NCI-H2196 treated with DMSO at 0.1 percent for 48 hours (cell line): ENCODE data around the gene KIF15.

ENCODE experiments used
- DNase-seq: peaks from one replicate; lab custom pipeline; 2025; ENCODE audit not compliant: unreplicated experiment; lab: John Stamatoyannopoulos, UW

Gene KIF15

DNA sequence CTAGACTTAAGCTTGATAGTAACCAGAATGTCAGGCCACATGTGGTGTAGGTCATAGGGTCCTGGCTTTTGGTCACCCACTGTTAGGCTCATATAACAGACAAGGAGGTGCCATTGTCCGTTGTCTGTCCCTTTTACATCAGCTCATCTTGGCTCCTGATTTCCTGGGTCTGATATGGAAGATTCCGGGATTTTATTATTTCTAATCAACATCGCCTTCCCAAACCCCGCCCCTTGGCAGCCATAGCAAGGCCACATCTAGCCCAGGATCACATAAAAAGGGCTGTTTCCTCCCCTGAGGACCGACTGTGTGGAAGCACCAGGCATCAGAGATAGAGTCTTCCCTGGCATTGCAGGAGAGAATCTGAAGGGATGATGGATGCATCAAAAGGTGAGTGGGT, 112.7 kb downstream of the KIF15 start, which contains the start of gene TGM4:
TGM4 (plus strand) TSS at position 301 of the 400 bp plus-strand sequence; CDS start at position 372, 71 bp downstream.
- no peak for DNase-seq

DNA sequence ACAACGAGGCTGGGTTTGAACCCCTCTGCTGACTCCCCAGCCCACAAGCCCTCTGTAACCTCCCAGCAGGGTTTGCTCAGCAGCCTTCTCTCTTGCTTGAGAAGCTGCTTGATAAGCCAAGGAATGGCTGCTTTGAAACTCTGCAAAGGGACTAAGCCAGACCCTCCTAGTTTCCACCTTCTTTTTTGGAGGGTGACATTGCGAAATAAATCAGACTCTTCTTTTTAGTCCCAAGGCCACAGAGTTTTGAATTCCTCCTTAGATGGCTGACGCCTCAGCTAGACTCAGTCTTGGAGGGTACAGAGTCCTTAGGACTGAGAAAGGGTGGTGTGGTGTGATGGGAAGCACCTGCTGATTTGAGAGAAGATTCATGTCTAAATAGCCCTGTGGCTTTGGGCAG, 114.0 kb downstream of the KIF15 start:
- DNase-seq: no peak

DNA sequence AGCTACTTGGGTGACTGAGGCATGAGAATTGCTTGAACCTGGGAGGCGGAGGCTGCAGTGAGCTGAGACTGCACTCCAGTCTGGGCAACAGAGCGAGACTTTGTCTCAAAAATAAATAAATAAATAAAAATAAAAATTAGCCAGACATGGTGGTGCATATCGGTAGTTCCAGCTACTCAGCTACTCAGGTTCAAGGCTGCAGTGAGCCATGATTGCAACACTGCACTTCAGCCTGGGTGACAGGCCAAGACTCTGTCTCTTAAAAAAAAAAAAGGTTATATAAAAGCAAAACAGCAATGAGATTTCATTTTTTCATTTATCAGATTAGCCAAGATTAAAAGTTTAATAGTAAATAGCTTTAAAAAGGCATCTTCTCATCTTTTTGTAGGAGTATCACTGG, 115.7 kb downstream of the KIF15 start:
- DNase-seq: no peak

DNA sequence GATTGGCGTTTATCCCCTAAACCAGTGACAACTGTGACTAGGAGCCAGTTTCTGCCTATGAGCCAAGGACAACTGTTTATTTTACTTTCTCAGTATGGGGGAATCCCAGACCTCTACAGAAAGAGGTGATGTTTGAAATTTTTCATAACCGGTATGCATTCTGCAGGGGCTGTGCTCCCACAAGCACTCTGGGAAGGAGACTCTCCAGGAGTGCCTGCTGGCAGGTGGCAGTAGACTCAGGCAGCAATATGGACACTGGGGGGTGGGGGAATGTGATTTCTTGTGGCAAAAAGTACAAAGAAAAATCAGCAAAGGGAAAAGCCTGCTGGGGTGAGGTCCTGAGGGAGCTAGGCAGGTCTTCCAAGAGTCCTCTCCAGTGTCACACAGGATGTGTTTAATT, 118.7 kb downstream of the KIF15 start:
- no peak for DNase-seq

DNA sequence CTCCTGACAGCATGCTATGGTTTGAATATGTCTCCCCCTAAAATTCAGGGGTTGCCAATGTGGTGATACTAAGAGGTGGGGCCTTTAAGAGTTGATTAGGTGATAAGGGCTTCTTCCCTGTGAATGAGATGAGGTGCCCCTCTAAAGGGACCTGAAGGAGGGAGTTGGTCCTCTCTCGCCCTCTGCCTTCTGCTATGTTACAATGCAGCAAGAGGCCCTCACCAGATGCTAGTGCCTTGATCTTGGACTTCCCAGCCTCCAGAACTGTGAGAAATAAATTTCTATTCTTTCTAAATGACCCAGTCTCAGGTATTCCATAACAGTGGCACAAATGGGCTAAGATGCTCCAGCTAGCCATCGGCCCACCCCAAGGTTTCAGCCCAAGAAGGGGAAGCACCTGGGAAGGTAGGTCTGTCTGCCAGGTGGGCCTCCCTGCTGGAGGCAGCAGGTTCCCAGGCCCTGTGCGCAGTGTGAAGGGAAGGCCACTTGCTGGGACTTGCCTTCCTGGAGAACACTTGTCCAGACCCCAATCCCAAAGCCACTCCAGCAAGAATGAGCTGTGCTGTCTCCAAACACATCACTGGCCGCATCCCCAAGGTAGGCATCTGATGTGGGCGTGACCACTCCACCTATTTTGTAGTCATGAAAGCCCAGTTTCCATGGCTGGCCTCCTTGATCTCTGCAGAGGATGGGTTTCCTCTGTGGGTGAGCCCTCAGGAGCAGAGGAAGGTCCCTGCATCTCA, 121.8 kb downstream of the KIF15 start:
- no peak for DNase-seq

DNA sequence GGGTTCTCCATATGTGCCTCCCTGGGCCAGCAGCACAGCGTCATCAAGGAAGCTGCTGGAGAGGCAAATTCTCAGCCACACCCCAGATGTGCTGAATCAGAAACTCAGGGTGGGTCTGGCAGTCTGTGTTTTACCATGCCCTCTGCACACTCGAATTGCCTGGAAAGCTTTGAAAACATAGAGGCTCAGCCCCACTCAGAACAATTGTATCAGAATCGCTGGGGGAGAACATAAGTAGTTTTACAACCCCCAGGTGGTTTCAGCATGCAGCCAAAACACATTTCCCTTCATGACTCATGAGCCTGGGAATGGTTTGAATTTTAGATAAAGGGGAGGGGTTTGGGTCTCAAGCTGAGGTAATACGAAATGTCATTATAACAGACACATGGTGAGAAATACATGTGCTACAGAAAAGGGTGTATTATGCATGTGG, 122.4 kb downstream of the KIF15 start:
- DNase-seq: no peak

DNA sequence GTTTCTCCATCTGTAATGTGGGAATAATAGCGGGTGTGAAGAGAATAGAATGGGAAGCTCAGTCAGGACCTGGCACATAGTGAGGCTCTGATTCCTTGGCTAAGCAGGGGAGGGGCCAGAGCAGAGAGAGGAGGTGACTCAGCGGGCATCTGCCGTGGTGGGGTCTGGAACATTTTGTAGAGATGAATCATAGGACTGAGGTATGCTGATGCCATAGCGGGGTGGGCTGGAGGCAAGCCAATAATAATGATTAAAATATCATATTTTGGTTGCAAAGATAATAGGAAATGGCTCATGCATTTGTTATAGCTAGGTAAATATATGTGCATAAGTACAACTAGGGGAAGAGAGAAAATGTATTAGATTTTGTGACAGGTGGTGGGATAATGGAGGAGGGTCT, 124.0 kb downstream of the KIF15 start:
- no peak for DNase-seq

DNA sequence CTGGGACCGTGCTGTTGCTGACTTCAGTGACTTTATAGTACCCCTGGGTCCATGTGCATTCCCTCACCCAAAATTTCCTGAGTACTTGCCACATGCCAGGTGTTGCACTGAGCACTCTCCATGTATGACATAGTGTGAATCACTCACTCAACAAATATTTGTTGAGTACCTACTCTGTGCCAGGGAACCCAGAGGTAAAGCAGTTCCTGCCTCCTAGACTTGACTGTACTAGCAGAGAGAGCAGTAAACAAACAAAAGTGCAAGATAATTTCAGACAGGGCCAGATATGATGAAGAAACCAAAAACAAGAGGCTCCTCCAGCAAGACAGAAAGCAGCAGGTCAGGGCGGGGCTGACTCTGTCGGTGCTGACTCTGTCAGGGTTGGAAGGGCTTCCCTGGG, 125.0 kb downstream of the KIF15 start:
- DNase-seq: no peak

DNA sequence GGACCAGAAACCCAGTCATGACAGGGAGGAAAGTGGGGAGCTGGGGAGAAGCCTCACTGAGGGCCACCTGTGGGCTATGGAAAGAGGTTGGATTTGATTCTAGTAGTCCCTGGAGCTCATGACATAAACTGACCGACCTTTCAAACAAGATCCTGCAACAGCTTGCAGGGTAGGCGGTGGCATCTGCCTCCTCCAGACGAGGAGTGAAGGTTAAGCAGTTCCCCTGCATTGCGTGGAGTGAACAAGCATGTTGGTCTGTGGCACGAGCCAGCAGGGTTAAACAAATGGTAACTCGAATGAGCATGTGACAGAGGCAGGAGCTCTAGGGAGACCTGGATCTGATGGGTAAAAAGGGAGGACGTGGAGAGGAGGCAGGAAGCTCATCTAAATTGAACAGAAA, 125.5 kb downstream of the KIF15 start:
- no peak for DNase-seq

DNA sequence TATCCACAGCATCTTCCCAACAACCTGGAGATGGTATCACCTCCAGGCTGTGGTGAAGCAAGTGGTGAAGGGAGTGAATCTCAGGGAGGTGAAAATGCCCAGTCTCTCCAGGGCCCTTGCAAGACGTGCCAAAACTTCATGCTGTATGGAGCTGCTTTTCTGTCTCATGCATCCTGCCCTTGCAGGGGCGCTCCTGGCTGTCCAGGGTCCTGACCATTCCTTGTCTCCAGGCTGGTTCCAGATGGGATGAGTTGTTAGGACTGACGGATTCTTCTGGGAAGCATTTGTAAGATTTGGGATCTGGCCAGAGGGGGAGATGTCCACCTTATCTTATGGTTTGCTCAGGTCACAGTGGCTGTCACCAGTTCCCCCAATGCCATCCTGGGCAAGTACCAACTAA, 128.7 kb downstream of the KIF15 start:
- DNase-seq: no peak

DNA sequence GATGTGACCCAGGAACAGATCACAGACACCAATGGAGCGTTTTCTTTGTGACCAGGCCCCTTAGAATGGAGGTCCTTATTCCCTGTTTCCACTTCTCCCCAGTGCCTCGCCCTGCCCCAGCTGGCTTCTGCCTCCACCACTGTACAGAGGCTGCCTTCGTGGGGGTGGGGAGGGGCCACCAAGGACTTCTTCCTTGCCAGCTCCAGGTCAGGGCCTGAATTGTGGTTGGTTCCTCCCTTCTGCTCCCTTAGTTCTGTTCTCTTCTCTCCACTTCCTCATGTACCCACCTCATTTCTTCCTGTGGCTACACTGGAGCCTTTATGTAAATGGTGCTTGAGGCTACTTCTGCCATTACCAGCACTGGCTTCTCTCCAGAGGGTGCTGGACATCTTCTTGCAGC, 129.3 kb downstream of the KIF15 start:
- DNase-seq: no peak

DNA sequence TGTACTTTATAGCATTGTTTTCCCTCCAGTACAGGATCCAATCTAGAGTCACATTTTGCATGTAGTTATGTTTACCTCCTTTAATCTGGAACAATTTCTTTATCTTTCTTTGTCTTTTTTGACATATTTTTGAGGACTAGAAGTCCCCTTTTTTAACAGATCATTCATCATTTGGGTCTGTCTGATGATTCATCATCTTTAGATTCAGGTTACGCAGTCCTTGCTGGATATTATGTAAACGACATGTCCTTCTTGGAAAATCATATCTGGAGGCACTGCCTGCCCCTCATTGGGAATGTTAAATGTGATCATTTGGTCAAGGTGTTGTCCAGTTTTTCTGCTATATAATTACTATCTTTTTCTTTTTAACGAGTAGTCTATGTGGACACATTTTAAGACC, 131.1 kb downstream of the KIF15 start:
- DNase-seq: no peak

DNA sequence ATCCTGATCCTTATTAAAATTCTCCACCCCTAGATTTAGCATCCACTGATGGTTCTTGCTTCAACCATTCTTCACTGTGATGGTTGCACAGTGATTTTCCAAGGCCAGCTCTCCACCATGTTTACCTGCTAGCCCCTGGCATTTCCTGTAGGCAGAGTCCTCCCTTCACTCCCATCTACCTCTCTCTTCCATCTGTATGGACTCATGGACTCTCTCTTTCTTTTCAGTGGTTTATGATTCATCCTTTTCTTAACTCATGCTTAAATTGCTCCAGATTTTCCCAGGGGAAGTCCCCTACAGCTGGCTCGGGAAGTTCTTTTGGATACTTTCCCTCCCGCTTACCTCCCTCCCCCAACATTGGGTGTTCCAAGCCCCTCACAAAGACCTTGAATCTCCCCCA, 131.5 kb downstream of the KIF15 start:
- DNase-seq: no peak

DNA sequence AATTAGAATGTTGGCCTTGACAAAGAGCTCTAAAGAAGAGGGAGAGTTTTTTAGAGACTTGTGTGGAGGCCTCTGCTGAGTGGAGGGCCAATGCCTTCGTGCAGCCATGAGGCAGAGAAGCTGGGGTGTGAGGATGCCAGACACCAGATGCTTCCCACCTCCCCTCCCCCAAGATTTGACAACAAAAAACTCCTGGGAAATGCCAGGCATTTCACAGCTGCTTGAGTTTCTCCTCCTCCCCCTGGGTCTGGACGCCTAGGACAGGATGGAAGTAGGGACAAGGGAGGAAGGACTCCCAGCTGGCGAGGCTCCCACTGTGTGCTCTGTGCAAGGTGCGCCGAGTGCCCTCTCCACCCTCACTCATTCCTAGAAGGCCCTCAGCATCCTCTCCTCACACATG, 132.9 kb downstream of the KIF15 start:
- DNase-seq: no peak

DNA sequence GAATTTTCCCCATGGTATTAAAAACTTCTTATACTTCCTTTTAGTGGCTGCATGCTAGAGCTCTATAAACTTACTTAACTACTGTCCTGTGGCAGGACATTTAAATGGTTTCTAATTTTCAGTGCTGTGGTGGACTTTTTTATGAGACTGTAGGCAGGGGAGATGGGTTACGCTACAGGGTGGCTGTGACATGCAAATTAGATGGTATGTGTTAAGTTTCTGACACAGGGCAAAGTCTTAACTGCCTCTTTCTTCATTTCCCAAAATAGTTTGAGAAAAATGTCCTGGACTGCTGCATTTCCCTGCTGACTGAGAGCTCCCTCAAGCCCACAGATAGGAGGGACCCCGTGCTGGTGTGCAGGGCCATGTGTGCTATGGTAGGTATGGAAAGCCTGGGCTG, 134.8 kb downstream of the KIF15 start:
- no peak for DNase-seq

DNA sequence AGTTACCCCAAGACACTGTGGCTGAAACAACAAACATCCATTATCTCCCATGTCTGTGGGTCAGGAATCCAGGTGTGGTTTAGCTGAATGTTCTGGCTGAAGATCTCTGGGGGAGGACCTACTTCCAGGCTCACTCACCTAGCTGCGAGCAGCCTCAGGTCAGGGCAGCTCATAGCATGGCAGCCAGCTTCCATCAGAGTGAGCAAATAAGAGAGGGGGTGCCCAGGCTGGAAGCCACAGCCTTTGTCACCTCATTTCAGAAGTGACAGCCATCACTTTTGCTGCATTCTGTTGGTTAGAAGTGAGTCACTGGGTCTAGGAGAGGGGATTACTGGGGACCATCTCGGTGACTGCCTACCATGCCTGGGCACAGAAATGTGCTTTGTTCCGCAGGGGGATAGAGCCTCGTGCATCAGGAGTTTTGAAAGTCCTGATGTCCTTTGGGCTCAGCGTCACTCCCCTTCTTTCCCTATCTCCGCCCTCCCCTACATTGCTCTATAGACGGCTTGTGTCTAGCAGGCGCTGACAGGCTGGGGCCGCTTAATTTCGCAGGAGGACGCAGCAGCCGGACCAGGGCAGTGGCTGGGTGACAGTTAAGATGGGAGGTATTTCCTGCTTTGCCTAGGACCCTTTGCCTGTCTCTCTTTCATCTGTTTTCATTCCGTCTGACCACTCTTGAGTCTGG, 138.2 kb downstream of the KIF15 start:
- no peak for DNase-seq

DNA sequence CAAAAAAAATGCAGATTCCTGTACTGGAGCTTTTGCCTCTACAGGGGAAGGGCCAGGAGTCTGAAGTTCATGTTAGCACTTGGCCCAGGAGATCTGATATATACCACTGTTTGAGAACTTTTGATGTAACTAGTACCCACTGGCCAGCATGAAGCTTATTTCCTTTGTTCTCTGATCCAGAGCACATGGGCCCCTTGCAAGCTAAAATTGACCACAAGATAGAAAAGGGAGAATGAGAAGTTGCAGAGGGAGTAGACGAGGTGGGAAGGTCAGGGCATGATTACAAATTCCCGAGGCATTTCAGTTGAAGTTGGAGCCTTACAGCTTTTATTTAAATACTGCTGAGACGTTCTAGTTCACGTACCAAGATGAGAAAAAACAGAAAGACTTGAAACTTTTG, 141.0 kb downstream of the KIF15 start:
- DNase-seq: no peak
